Measurements from ENCODE around the gene CCDC142. TPM values are rescaled to one million over a fixed set of nuclear protein-coding genes. Genes with fewer than 3 reads are reported as not detected.
A peak's percentile ranks its signal among the peaks of the same experiment; 100 is the strongest.

The CCDC142 gene, protein sequence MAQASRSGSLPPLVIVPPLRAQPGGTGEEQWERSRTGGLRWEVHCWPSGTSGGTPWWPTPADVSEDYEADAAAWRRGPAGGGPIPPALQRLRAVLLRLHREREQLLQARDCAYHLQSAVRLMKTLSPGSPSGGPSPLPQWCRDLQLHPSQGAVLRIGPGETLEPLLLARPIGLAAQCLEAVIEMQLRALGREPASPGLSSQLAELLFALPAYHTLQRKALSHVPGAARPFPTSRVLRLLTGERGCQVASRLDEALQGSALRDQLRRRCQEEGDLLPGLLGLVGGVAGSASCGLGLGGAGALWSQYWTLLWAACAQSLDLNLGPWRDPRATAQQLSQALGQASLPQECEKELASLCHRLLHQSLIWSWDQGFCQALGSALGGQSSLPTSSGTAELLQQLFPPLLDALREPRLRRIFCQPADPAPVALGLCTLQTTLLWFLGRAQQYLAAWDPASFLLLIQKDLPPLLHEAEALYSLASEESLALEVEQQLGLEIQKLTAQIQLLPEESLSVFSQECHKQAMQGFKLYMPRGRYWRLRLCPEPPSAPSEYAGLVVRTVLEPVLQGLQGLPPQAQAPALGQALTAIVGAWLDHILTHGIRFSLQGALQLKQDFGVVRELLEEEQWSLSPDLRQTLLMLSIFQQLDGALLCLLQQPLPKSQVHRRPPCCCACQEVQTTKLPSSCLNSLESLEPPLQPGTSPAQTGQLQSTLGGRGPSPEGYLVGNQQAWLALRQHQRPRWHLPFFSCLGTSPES
- 5.0 TPM for polyA plus RNA-seq (2013, experiment 1 of 2)
- 5.2 TPM for polyA plus RNA-seq (2013, experiment 2 of 2)

GRCh38 chr2:74482801-74483674 lies at the start of gene CCDC142, which contains the start of gene TTC31:
Gene CCDC142, minus strand, starts transcription at chr2:74482998. Its CDS starts 161 bp downstream, at chr2:74482837.
Gene TTC31, plus strand, starts transcription at chr2:74483081. Its CDS starts 15 bp downstream, at chr2:74483096.
- H2BK120ac ChIP-seq (ENCODE audit: low read depth, low read length) = no peak within 1 kb of the TSS
- H3K4ac ChIP-seq (ENCODE audit: low read depth in 1 of 2, low read length in 2 of 2) = peak within 1 kb of the TSS in 1 of 2 experiments; percentile 75
- H3K79me1 ChIP-seq (replicated peaks; ENCODE audit: low read length, poor library complexity, severe bottlenecking) = peaks cover 28% of the 10 kb centered on the region
- peak within 1 kb of the TSS; percentile 79 for H4K91ac ChIP-seq (ENCODE audit: low read length)
- H2BK12ac ChIP-seq (ENCODE audit: low read length in 2 of 2) = no peak within 1 kb of the TSS
- 2% methylated on average over 48 of the region's 50 CpGs for WGBS
- H3K4me1 ChIP-seq (ENCODE audit: control insufficient read depth, insufficient read depth, low read depth, low read length) = peaks cover 18% of the 10 kb centered on the region
- peak within 1 kb of the TSS; percentile 82 to 93 for H3K4me3 ChIP-seq (ENCODE audit: insufficient read depth in 1 of 2, low read depth in 1 of 2, low read length in 2 of 2)
- H3K23ac ChIP-seq (ENCODE audit: low read length in 2 of 2) = peak within 1 kb of the TSS in 1 of 2 experiments; percentile 40
- peak within 1 kb of the TSS; percentile 85 for H2BK5ac ChIP-seq (ENCODE audit: low read depth, low read length, poor library complexity, severe bottlenecking)
- H3K27ac ChIP-seq (ENCODE audit: low read length, poor library complexity, severe bottlenecking) = peak within 1 kb of the TSS; percentile 85
- H4K8ac ChIP-seq (ENCODE audit: low read length) = peak within 1 kb of the TSS; percentile 89
- no peak within 1 kb of the TSS for H2AK5ac ChIP-seq (ENCODE audit: low read length, severe bottlenecking)
- H3K9ac ChIP-seq (ENCODE audit: low read length) = peak within 1 kb of the TSS; percentile 94
- peaks cover 12 to 45% of the 10 kb centered on the region in 2 experiments for H3K36me3 ChIP-seq (ENCODE audit: control insufficient read depth in 1 of 2, insufficient read depth in 2 of 2, low read depth in 1 of 2, low read length in 2 of 2)
- no peaks in the 10 kb centered on the region for H3K27me3 ChIP-seq (ENCODE audit: control insufficient read depth in 1 of 2, insufficient read depth in 1 of 2, low read length in 2 of 2)
- H2BK15ac ChIP-seq (ENCODE audit: low read depth, poor library complexity, severe bottlenecking) = peak within 1 kb of the TSS; percentile 45
- peak within 1 kb of the TSS; percentile 87 to 98 for H3K18ac ChIP-seq (ENCODE audit: low read depth in 1 of 2, low read length in 2 of 2)
- DNase-seq = peak; percentile 97
- peak within 1 kb of the TSS; percentile 73 for H2AFZ ChIP-seq (ENCODE audit: low read depth, low read length)
- peak within 1 kb of the TSS; percentile 98 for H3K4me2 ChIP-seq (ENCODE audit: low read length, poor library complexity, severe bottlenecking)
- H3K9me3 ChIP-seq (ENCODE audit: control insufficient read depth, low read length) = no peaks in the 10 kb centered on the region
- H3K14ac ChIP-seq (ENCODE audit: low read length in 2 of 2) = peak within 1 kb of the TSS in 1 of 2 experiments; percentile 50

DNA sequence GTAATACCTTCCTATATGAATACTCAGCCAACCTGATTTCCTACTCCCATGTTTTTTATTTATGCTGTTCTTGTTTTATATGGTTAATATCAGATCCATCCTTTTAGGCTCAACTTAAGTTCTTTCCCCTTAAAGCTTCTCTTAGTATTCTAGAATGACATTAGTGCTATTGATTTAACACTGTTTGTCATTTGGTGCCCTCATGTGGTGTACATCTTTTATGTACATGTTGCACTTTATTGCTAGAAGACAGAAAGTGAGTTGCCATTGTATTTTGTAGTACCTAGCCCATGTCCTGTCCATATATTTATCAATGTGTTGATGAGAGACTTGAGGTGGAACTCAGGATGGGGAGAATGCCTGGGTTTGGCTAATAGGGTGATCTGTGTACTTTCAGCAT lies 49.4 kb upstream of the CCDC142 start:
- no peaks in the 10 kb centered on the region for H3K27me3 ChIP-seq (ENCODE audit: control insufficient read depth in 1 of 2, insufficient read depth in 1 of 2, low read length in 2 of 2)
- no peak overlapping the region for H2AFZ ChIP-seq (ENCODE audit: low read depth, low read length)
- no peak overlapping the region for H4K91ac ChIP-seq (ENCODE audit: low read length)
- H2BK5ac ChIP-seq (ENCODE audit: low read depth, low read length, poor library complexity, severe bottlenecking) = no peak overlapping the region
- H3K23ac ChIP-seq (ENCODE audit: low read length in 2 of 2) = no peak overlapping the region
- no peak overlapping the region for H2BK12ac ChIP-seq (ENCODE audit: low read length in 2 of 2)
- no peak overlapping the region for H2AK5ac ChIP-seq (ENCODE audit: low read length, severe bottlenecking)
- H2BK15ac ChIP-seq (ENCODE audit: low read depth, poor library complexity, severe bottlenecking) = no peak overlapping the region
- H3K4ac ChIP-seq (ENCODE audit: low read depth in 1 of 2, low read length in 2 of 2) = no peak overlapping the region
- peak overlapping the region; percentile 98 for H3K9ac ChIP-seq (ENCODE audit: low read length)
- DNase-seq = peak; percentile 64
- H3K79me1 ChIP-seq (replicated peaks; ENCODE audit: low read length, poor library complexity, severe bottlenecking) = peaks cover 21% of the 10 kb centered on the region
- no peak overlapping the region for H4K8ac ChIP-seq (ENCODE audit: low read length)
- H3K4me3 ChIP-seq (ENCODE audit: insufficient read depth in 1 of 2, low read depth in 1 of 2, low read length in 2 of 2) = no peak overlapping the region
- no peak overlapping the region for H3K14ac ChIP-seq (ENCODE audit: low read length in 2 of 2)
- H3K36me3 ChIP-seq (ENCODE audit: control insufficient read depth in 1 of 2, insufficient read depth in 2 of 2, low read depth in 1 of 2, low read length in 2 of 2) = peaks cover 29 to 45% of the 10 kb centered on the region in 2 experiments
- H3K18ac ChIP-seq (ENCODE audit: low read depth in 1 of 2, low read length in 2 of 2) = no peak overlapping the region
- H3K27ac ChIP-seq (ENCODE audit: low read length, poor library complexity, severe bottlenecking) = no peak overlapping the region
- H3K4me2 ChIP-seq (ENCODE audit: low read length, poor library complexity, severe bottlenecking) = no peak overlapping the region
- H3K9me3 ChIP-seq (ENCODE audit: control insufficient read depth, low read length) = no peaks in the 10 kb centered on the region
- no peak overlapping the region for H2BK120ac ChIP-seq (ENCODE audit: low read depth, low read length)
- peaks cover 17% of the 10 kb centered on the region for H3K4me1 ChIP-seq (ENCODE audit: control insufficient read depth, insufficient read depth, low read depth, low read length)

GRCh38 chr2:74531666-74532065 lies 48.9 kb upstream of the CCDC142 start:
- Histone ChIP-seq H3K79me1 (replicated peaks; ENCODE audit: low read length, poor library complexity, severe bottlenecking) (peaks cover 26% of the 10 kb centered on the region), H3K4me1 (ENCODE audit: control insufficient read depth, insufficient read depth, low read depth, low read length) (peaks cover 17% of the 10 kb centered on the region), H3K27ac (ENCODE audit: low read length, poor library complexity, severe bottlenecking) (no peak overlapping the region), H3K14ac (ENCODE audit: low read length in 2 of 2) (no peak overlapping the region), H2AK5ac (ENCODE audit: low read length, severe bottlenecking) (no peak overlapping the region), H4K91ac (ENCODE audit: low read length) (no peak overlapping the region), H4K8ac (ENCODE audit: low read length) (no peak overlapping the region), H3K27me3 (ENCODE audit: control insufficient read depth in 1 of 2, insufficient read depth in 1 of 2, low read length in 2 of 2) (no peaks in the 10 kb centered on the region), H2BK12ac (ENCODE audit: low read length in 2 of 2) (no peak overlapping the region), H3K23ac (ENCODE audit: low read length in 2 of 2) (no peak overlapping the region), H3K18ac (ENCODE audit: low read depth in 1 of 2, low read length in 2 of 2) (no peak overlapping the region), H3K36me3 (ENCODE audit: control insufficient read depth in 1 of 2, insufficient read depth in 2 of 2, low read depth in 1 of 2, low read length in 2 of 2) (peaks cover 34 to 50% of the 10 kb centered on the region in 2 experiments), H3K4me2 (ENCODE audit: low read length, poor library complexity, severe bottlenecking) (no peak overlapping the region), H2BK15ac (ENCODE audit: low read depth, poor library complexity, severe bottlenecking) (no peak overlapping the region), H3K9me3 (ENCODE audit: control insufficient read depth, low read length) (no peaks in the 10 kb centered on the region), H2BK120ac (ENCODE audit: low read depth, low read length) (no peak overlapping the region), H2AFZ (ENCODE audit: low read depth, low read length) (no peak overlapping the region), H3K4me3 (ENCODE audit: insufficient read depth in 1 of 2, low read depth in 1 of 2, low read length in 2 of 2) (peak overlapping the region in 1 of 2 experiments; percentile 97), H3K9ac (ENCODE audit: low read length) (peak overlapping the region; percentile 98), H3K4ac (ENCODE audit: low read depth in 1 of 2, low read length in 2 of 2) (no peak overlapping the region), H2BK5ac (ENCODE audit: low read depth, low read length, poor library complexity, severe bottlenecking) (no peak overlapping the region)
- DNase-seq = no peak
- 93% methylated on average over 7 of the region's 7 CpGs for WGBS
